Progenitor cell of endocrine pancreas (in vitro differentiated cells): ENCODE results near the gene METTL6. TPM values are rescaled to one million over a fixed set of nuclear protein-coding genes. Genes with fewer than 3 reads are reported as not detected.

Source experiments
- DNase-seq: peaks from one replicate; pipeline ENCODE4 v3.0.0; 2021; ENCODE audit warnings: low spot score; ENCODE audit not compliant: unreplicated experiment
- H3K27ac Mint-ChIP-seq: 2 replicates; pipeline ENCODE4 v1.8.0; 2021; ENCODE audit warnings: mild to moderate bottlenecking, moderate library complexity, mixed read lengths
- H3K27me3 Mint-ChIP-seq: 2 replicates; pipeline ENCODE4 v1.8.0; 2021; ENCODE audit warnings: mixed read lengths
- H3K36me3 Mint-ChIP-seq: 2 replicates; pipeline ENCODE4 v1.8.0; 2022; ENCODE audit warnings: mixed read lengths; ENCODE audit not compliant: insufficient read depth
- H3K4me1 Mint-ChIP-seq: 2 replicates; pipeline ENCODE4 v1.8.0; 2021; ENCODE audit warnings: low read depth, mixed read lengths
- H3K4me3 Mint-ChIP-seq: 2 replicates; pipeline ENCODE4 v1.8.0; 2021; ENCODE audit warnings: low read depth, mild to moderate bottlenecking, moderate library complexity, mixed read lengths
- H3K9me3 Mint-ChIP-seq: 2 replicates; pipeline ENCODE4 v1.8.0; 2021; ENCODE audit warnings: low read depth, mixed read lengths
- total RNA-seq: library from RNA; stranded (reverse); gene quantifications from 2 replicates; pipeline ENCODE4 v1.2.1, GENCODE V29; 2021
- TF ChIP-seq, protein P1 (sequence below): fragments of 200-600 bp; sonication (generic); IDR thresholded peaks from one replicate; pipeline ENCODE4 v1.5.0; 2021; ENCODE audit warnings: antibody characterized with exemption, mild to moderate bottlenecking; ENCODE audit not compliant: unreplicated experiment

Gene METTL6
- total RNA-seq, 1 donor from 2014 or later: 28.2 TPM

DNA sequence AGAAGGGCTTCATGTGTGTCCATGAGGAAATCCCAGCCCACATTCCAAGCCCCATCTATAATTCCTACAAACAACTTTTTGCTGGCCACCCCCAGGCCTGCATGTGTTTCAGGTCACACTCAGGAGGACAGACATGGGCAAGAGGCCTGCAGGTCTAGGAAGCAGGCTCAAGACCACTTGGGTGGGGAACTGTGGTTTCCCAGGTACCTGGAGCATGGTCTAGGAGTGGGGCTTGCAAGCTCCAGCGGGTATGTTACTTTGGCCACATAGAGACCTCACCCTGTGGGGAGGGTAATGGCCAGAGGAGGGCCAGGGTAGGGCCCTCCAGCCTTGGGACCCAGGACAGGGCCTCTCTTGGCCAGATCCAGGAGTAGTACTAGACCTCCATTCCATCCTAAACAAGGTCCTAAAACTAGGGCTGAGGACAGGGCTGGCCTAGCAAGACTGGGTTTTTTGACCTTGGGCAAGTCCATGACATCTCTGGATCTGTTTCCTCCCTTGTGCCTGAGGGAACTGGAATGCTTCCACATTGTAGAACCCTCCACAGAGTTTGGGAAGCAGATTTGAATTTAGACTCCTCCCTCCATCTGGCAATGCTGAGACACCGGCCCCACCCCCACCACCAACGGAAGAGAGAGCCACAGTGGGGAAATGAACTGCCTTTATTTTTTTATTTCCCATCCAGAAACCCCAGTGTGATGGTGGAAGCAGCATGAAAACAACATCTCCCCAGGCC, 22.3 kb upstream of the METTL6 start:
- TF ChIP-seq, protein P1, sequence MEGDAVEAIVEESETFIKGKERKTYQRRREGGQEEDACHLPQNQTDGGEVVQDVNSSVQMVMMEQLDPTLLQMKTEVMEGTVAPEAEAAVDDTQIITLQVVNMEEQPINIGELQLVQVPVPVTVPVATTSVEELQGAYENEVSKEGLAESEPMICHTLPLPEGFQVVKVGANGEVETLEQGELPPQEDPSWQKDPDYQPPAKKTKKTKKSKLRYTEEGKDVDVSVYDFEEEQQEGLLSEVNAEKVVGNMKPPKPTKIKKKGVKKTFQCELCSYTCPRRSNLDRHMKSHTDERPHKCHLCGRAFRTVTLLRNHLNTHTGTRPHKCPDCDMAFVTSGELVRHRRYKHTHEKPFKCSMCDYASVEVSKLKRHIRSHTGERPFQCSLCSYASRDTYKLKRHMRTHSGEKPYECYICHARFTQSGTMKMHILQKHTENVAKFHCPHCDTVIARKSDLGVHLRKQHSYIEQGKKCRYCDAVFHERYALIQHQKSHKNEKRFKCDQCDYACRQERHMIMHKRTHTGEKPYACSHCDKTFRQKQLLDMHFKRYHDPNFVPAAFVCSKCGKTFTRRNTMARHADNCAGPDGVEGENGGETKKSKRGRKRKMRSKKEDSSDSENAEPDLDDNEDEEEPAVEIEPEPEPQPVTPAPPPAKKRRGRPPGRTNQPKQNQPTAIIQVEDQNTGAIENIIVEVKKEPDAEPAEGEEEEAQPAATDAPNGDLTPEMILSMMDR: no peak
- DNase-seq: no peak
- Mint-ChIP-seq H3K4me3 (no peak overlapping the region), H3K27me3 (no peaks in the 10 kb centered on the region), H3K36me3 (peaks cover 6% of the 10 kb centered on the region), H3K4me1 (no peaks in the 10 kb centered on the region), H3K27ac (no peak overlapping the region), H3K9me3 (no peaks in the 10 kb centered on the region)

DNA sequence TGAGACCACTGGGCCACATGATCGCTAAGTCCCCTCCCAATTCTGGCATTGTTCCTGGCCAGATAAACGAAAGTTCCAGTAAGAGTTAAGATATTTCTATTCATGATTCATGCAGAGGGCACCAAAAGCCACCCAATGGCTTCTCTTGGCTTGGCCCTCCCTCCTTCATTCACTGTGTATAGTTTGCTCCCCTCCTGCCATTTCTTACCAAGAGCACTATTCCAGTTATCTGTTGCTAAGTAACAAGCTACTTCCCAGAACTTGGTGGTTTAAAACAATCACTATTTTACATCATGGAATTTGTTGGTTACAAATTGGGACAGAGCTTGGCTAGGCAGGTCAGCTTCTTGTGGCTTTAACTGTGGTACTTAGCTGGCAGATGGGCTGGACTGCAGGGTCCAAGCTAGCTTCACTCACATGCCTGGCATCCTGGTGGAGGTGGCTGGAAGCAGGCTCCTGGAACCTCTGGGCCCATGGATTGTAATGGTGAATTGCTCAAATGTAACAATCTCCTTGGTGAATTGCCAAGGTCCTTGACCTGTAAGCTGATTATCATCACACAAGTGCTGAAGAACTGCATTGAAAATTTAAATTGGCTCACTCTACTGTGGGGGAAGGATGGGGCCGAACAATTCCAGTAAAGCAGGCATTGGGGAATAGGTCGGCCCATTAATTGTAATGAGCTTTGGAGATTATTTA, 16.6 kb upstream of the METTL6 start:
- no peaks in the 10 kb centered on the region for H3K27me3 Mint-ChIP-seq
- no peak overlapping the region for H3K4me3 Mint-ChIP-seq
- no peaks in the 10 kb centered on the region for H3K4me1 Mint-ChIP-seq
- no peak overlapping the region for H3K27ac Mint-ChIP-seq
- TF ChIP-seq, protein P1: no peak
- no peaks in the 10 kb centered on the region for H3K9me3 Mint-ChIP-seq
- peaks cover 11% of the 10 kb centered on the region for H3K36me3 Mint-ChIP-seq
- DNase-seq: no peak

DNA sequence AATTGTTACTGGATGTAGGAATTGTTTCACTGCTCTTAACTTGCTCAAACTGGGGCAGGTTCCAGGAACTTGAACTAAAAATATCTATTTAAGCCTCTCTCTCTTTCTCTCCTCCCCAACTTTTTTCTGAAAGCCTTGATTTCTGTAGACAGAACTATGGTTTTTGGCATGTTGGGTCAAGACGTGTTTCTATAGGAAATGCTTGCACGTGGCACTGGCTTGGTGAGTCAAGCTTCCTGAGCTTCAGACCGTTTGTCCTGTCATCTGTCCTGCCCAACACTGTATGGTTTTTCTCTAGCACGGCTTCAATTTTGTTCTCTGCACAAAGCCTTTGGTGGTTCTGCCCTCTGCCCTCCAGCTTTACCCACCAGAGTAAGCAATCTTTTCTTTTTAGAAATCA, 13.5 kb upstream of the METTL6 start:
- H3K27me3 Mint-ChIP-seq: no peaks in the 10 kb centered on the region
- H3K27ac Mint-ChIP-seq: no peak overlapping the region
- no peak for DNase-seq
- H3K4me3 Mint-ChIP-seq: no peak overlapping the region
- TF ChIP-seq, protein P1: no peak
- no peaks in the 10 kb centered on the region for H3K9me3 Mint-ChIP-seq
- H3K4me1 Mint-ChIP-seq: no peaks in the 10 kb centered on the region
- H3K36me3 Mint-ChIP-seq: peaks cover 17% of the 10 kb centered on the region

DNA sequence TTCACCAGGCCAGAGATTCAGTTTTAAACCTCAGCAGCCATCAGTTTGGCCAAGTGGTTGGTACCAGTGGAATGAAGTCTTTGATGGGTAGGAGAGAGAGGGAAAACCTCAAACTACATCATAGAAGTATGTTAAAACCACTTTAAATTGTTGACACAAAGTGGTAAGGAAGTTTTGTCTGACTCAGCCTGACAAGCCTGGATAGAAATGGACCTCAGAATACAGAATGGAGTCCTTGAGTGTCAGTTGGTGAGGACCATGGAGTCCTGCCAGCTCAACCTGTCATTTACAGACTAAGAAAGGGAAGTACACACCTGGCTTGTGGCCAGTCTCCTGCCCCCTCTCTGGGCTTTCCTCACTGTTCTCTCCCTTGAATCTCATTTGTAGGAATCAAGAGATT, 12.1 kb upstream of the METTL6 start:
- H3K27ac Mint-ChIP-seq: no peak overlapping the region
- TF ChIP-seq, protein P1: no peak
- no peaks in the 10 kb centered on the region for H3K27me3 Mint-ChIP-seq
- no peaks in the 10 kb centered on the region for H3K4me1 Mint-ChIP-seq
- H3K4me3 Mint-ChIP-seq: no peak overlapping the region
- no peak for DNase-seq
- H3K36me3 Mint-ChIP-seq: peaks cover 17% of the 10 kb centered on the region
- H3K9me3 Mint-ChIP-seq: no peaks in the 10 kb centered on the region

DNA sequence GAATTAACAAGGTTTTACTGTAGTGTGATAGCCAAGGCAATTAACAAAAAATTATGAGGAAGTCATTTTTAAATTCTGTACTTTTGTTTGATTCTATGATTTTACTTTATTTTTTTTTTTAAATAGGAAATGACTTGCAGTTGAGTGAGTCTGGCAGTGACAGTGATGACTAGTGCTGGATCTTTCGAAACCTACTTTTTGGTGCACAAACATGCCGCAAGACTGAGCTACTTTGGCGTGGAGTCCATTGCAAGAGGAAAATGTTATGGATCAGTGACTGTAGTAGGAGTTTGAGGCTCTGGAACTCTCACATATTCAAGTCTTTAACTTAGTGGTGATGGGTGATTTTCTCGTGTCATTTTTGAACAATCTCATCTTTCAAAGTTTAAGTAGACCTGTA, 11.6 kb upstream of the METTL6 start:
- Mint-ChIP-seq H3K9me3 (no peaks in the 10 kb centered on the region), H3K27me3 (no peaks in the 10 kb centered on the region), H3K4me1 (no peaks in the 10 kb centered on the region), H3K27ac (no peak overlapping the region), H3K4me3 (no peak overlapping the region), H3K36me3 (peaks cover 20% of the 10 kb centered on the region)
- TF ChIP-seq, protein P1: no peak
- no peak for DNase-seq
